ENCODE results near the gene DOCK1.

The DOCK1 gene

GRCh38 chr10:127250031-127250430 is 344.8 kb downstream of the DOCK1 start:
- no peak overlapping the region for H3K4me3 ChIP-seq (ENCODE audit: low read depth, low read length)

GRCh38 chr10:127252818-127253217 is 347.6 kb downstream of the DOCK1 start:
- no peak overlapping the region for H3K4me3 ChIP-seq (ENCODE audit: low read depth, low read length)

GRCh38 chr10:127254276-127254675 is 349.0 kb downstream of the DOCK1 start:
- no peak overlapping the region for H3K4me3 ChIP-seq (ENCODE audit: low read depth, low read length)

GRCh38 chr10:127257395-127257794 is 352.2 kb downstream of the DOCK1 start:
- no peak overlapping the region for H3K4me3 ChIP-seq (ENCODE audit: low read depth, low read length)

GRCh38 chr10:127259347-127259746 is 354.1 kb downstream of the DOCK1 start:
- H3K4me3 ChIP-seq (ENCODE audit: low read depth, low read length): no peak overlapping the region

- no peak overlapping the region for H3K4me3 ChIP-seq (ENCODE audit: low read depth, low read length)
These were observed 357.4 kb downstream of the DOCK1 start for GRCh38 chr10:127262606-127263005.

GRCh38 chr10:127265288-127265687 is 360.1 kb downstream of the DOCK1 start:
- H3K4me3 ChIP-seq (ENCODE audit: low read depth, low read length): no peak overlapping the region

GRCh38 chr10:127266431-127266830 is 361.2 kb downstream of the DOCK1 start:
- no peak overlapping the region for H3K4me3 ChIP-seq (ENCODE audit: low read depth, low read length)

GRCh38 chr10:127267442-127267841 is 362.2 kb downstream of the DOCK1 start:
- H3K4me3 ChIP-seq (ENCODE audit: low read depth, low read length): no peak overlapping the region

GRCh38 chr10:127272076-127272475 is 366.8 kb downstream of the DOCK1 start:
- H3K4me3 ChIP-seq (ENCODE audit: low read depth, low read length): no peak overlapping the region

- no peak overlapping the region for H3K4me3 ChIP-seq (ENCODE audit: low read depth, low read length)
These were observed 370.0 kb downstream of the DOCK1 start for GRCh38 chr10:127275272-127275671.

- H3K4me3 ChIP-seq (ENCODE audit: low read depth, low read length): no peak overlapping the region
These were observed 370.7 kb downstream of the DOCK1 start for GRCh38 chr10:127275793-127276450.

GRCh38 chr10:127276794-127277462 is 371.7 kb downstream of the DOCK1 start:
- H3K4me3 ChIP-seq (ENCODE audit: low read depth, low read length): no peak overlapping the region

GRCh38 chr10:127278001-127278400 is 372.8 kb downstream of the DOCK1 start:
- H3K4me3 ChIP-seq (ENCODE audit: low read depth, low read length): no peak overlapping the region

- H3K4me3 ChIP-seq (ENCODE audit: low read depth, low read length): no peak overlapping the region
These were observed 374.1 kb downstream of the DOCK1 start for GRCh38 chr10:127279334-127279774.

GRCh38 chr10:127280446-127280845 is 375.2 kb downstream of the DOCK1 start:
- H3K4me3 ChIP-seq (ENCODE audit: low read depth, low read length): no peak overlapping the region

GRCh38 chr10:127283017-127283416 is 377.8 kb downstream of the DOCK1 start:
- no peak overlapping the region for H3K4me3 ChIP-seq (ENCODE audit: low read depth, low read length)

- no peak overlapping the region for H3K4me3 ChIP-seq (ENCODE audit: low read depth, low read length)
These were observed 378.3 kb downstream of the DOCK1 start for GRCh38 chr10:127283576-127283975.

- no peak overlapping the region for H3K4me3 ChIP-seq (ENCODE audit: low read depth, low read length)
These were observed 385.6 kb downstream of the DOCK1 start for GRCh38 chr10:127290850-127291249.

GRCh38 chr10:127291329-127291728 is 386.1 kb downstream of the DOCK1 start:
- no peak overlapping the region for H3K4me3 ChIP-seq (ENCODE audit: low read depth, low read length)

- H3K4me3 ChIP-seq (ENCODE audit: low read depth, low read length): no peak overlapping the region
These were observed 387.7 kb downstream of the DOCK1 start for GRCh38 chr10:127292888-127293287.

- H3K4me3 ChIP-seq (ENCODE audit: low read depth, low read length): no peak overlapping the region
These were observed 388.4 kb downstream of the DOCK1 start for GRCh38 chr10:127293640-127294039.

- H3K4me3 ChIP-seq (ENCODE audit: low read depth, low read length): no peak overlapping the region
These were observed 391.5 kb downstream of the DOCK1 start for GRCh38 chr10:127296696-127297095.

Measured in iPS-11a (cell line).